Measurements from ENCODE around the gene ZNF714.

ZNF714 gene

GRCh38 chr19:21082011-21082975, at the start of gene ZNF714:
ZNF714 (plus strand) TSS chr19:21082203; CDS start chr19:21098269, 16,066 bp downstream.
- peak; percentile 54 to 62 for DNase-seq (ENCODE audit: low read depth in 2 of 2, low spot score in 1 of 2)

GRCh38 chr19:21045028-21045427, 37.0 kb upstream of the ZNF714 start:
- no peak for DNase-seq (ENCODE audit: low read depth in 2 of 2, low spot score in 1 of 2)

GRCh38 chr19:21046489-21046888, 35.5 kb upstream of the ZNF714 start:
- no peak for DNase-seq (ENCODE audit: low read depth in 2 of 2, low spot score in 1 of 2)

- no peak for DNase-seq (ENCODE audit: low read depth in 2 of 2, low spot score in 1 of 2)
Measured at GRCh38 chr19:21047716-21048115, 34.3 kb upstream of the ZNF714 start.

GRCh38 chr19:21052902-21053301, 29.1 kb upstream of the ZNF714 start:
- DNase-seq (ENCODE audit: low read depth in 2 of 2, low spot score in 1 of 2): no peak

- no peak for DNase-seq (ENCODE audit: low read depth in 2 of 2, low spot score in 1 of 2)
Measured at GRCh38 chr19:21065336-21065735, 16.7 kb upstream of the ZNF714 start.

GRCh38 chr19:21084343-21084742, 2.3 kb downstream of the ZNF714 start:
- no peak for DNase-seq (ENCODE audit: low read depth in 2 of 2, low spot score in 1 of 2)

DNA sequence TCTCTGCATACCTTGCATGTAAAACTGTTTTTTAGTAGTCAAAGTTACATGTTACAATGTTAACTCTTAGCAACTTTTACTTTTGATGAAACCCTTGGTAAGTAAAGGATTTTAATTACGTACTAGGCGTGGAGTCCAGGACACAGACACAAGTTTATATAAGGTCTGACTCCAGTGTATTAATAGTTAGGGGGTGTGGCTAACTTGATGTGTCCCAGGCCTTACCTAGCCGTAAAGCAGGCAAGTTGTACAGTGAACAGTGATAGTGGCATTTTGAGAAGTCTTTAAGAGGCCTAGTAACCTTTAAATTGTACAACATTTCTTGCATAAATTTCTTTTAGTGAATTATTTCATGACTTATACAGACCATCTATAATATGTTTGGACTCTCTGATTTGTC, 5.9 kb downstream of the ZNF714 start:
- no peak for DNase-seq (ENCODE audit: low read depth in 2 of 2, low spot score in 1 of 2)

DNA sequence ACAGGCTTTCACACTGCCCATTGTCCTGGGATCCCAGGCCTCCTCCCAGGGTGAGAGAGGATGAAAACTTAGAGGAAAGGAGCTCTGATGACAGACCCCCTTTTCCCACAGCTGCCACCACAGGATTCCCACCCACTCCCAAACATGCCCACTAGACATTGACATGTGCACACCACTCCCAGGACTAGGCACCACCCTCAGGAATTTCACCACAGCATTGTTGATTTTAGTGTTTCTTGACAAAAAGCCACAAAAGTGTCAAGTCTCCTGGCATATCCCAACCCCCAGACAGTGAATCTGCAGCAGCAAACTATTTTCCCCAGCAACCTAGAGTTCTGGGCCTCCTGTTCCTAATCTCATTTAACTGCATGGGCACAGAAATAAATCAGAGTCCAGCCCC, 10.1 kb downstream of the ZNF714 start:
- no peak for DNase-seq (ENCODE audit: low read depth in 2 of 2, low spot score in 1 of 2)

- DNase-seq (ENCODE audit: low read depth in 2 of 2, low spot score in 1 of 2): no peak
Measured at GRCh38 chr19:21094347-21095025, 12.5 kb downstream of the ZNF714 start.

DNA sequence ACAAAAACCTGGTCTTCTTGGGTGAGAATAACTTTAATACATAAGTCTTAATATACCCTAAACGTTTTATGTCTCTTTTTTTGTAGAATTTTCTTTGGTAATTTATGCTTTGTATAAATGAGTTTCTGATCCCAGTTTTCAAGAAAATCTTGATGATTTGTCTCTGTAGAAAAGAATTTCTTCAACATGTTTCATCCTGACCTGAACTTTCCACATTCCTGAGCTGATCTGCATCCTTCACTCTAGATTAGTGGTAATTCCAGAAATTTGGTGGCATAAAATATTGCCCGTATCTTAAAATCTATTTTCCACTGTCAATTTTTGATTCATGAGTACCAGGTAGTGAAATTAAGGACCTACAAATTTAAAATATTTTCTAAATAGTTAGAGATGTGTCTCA, 16.3 kb downstream of the ZNF714 start:
- DNase-seq (ENCODE audit: low read depth in 2 of 2, low spot score in 1 of 2): no peak

GRCh38 chr19:21101521-21102242, 19.7 kb downstream of the ZNF714 start:
- DNase-seq (ENCODE audit: low read depth in 2 of 2, low spot score in 1 of 2): no peak

- no peak for DNase-seq (ENCODE audit: low read depth in 2 of 2, low spot score in 1 of 2)
Measured at GRCh38 chr19:21109116-21109515, 27.1 kb downstream of the ZNF714 start.

GRCh38 chr19:21110183-21110582, 28.2 kb downstream of the ZNF714 start:
- no peak for DNase-seq (ENCODE audit: low read depth in 2 of 2, low spot score in 1 of 2)

- DNase-seq (ENCODE audit: low read depth in 2 of 2, low spot score in 1 of 2): no peak
Measured at GRCh38 chr19:21115430-21115829, 33.4 kb downstream of the ZNF714 start.

DNA sequence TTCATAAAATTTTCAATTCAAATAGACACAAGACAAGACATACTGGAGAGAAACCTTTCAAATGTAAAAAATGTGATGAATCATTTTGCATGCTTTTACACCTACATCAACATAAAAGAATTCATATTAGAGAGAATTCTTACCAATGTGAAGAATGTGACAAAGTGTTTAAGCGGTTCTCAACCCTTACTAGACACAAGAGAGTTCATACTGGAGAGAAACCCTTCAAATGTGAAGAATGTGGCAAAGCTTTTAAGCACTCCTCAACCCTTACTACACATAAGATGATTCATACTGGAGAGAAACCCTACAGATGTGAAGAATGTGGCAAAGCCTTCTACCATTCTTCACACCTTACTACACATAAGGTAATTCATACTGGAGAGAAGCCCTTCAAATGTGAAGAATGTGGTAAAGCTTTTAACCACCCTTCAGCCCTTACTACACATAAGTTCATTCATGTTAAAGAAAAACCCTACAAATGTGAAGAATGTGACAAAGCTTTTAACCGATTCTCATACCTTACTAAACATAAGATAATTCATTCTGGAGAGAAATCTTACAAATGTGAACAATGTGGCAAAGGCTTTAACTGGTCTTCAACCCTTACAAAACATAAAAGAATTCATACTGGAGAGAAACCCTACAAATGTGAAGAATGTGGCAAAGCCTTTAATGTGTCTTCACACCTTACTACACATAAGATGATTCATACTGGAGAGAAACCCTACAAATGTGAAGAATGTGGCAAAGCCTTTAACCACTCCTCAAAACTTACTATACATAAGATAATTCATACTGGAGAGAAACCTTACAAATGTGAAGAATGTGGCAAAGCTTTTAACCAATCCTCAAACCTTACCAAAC, 35.3 kb downstream of the ZNF714 start:
- no peak for DNase-seq (ENCODE audit: low read depth in 2 of 2, low spot score in 1 of 2)

- DNase-seq (ENCODE audit: low read depth in 2 of 2, low spot score in 1 of 2): no peak
Measured at GRCh38 chr19:21126078-21126477, 44.1 kb downstream of the ZNF714 start.

- no peak for DNase-seq (ENCODE audit: low read depth in 2 of 2, low spot score in 1 of 2)
Measured at GRCh38 chr19:21127001-21127400, 45.0 kb downstream of the ZNF714 start.

DNA sequence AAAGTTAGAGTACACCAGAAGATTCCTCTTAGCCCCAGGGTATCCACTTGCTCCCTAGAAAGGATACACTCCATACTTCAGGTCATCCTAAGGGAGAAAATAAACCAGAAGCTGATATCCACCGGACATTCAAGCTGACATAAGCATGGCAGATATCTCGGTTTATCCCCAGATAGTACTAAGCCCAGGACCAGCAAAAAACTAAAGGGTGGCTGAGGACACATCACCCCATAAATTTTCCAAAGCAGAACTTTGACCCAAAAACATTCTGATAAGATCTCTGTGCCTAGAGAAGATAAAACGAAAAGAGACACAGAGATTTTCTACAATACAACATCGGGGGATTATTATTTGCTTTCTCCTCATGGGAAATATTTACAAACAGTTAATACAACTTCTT, 45.9 kb downstream of the ZNF714 start:
- DNase-seq (ENCODE audit: low read depth in 2 of 2, low spot score in 1 of 2): no peak

GRCh38 chr19:21128901-21129698, 47.1 kb downstream of the ZNF714 start:
- DNase-seq (ENCODE audit: low read depth in 2 of 2, low spot score in 1 of 2): no peak

All from stimulated activated CD8-positive, alpha-beta memory T cell treated with anti-CD3 and anti-CD28 coated beads, Interleukin-4, amount 100 ng/mL, for 4 hours (primary cell).